Medulla oblongata (tissue), 1 donor: ENCODE data around the gene ALDH1A2.
"Not testable (repeated sequence)": the region's sequence is repeated elsewhere in the genome, so short reads cannot be mapped to it uniquely, and the experiment has no call there.

Experiments
- DNase-seq: peaks from one replicate; pipeline ENCODE4 v3.0.0-alpha.2; 2015; ENCODE audit errors: extremely low spot score

The ALDH1A2 gene

GRCh38 chr15:58042006-58042405 is 23.5 kb downstream of the ALDH1A2 start:
- DNase-seq = no peak

GRCh38 chr15:58040150-58040549 is 25.4 kb downstream of the ALDH1A2 start:
- no peak for DNase-seq

DNA sequence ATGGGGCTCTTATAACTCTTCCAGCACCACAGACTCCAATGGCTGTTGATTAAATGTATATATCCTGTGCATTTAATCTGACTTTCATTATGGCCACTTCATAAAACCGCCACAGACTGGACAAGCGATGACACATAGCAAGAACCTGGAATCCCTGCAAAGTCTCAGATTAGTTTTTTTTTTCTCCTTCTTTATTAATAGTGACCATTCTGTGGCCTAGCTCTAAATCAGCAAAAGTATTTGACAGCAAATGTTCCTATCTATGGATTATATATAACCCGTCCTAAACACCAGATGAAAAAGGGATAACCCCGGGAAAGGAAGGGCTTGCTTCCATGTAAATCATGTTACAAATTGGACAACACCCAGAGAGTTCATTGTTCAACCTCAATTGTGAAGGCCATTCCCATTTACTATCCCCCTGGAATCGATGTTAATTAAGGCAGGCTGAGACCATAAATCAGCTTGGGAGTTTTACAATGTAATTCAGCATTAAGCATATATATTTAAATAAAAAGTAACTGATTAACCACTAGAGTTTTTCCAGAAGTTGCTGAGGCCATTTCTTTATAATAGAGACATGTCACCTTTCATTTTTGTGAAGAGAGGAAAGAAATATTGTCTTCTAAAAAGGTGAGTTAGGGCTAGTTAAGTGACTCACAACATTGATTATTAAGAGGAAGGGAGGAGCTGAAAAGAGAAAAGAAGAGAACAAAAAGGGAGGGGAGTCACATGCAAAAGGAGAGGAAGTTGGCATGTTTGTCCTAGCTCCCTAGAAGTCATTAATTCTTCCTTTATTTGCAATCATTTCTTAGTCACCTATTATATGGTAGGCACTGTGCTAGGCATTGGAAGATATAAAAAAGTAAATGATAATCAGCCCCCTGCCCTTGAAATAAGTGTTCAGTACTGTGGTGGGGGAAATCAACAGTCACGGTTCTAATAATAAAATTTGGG is 26.2 kb downstream of the ALDH1A2 start:
- DNase-seq = no peak

- DNase-seq = no peak
Observed at GRCh38 chr15:58038426-58039078, 27.0 kb downstream of the ALDH1A2 start.

- DNase-seq = no peak
Observed at GRCh38 chr15:58037723-58038301, 27.7 kb downstream of the ALDH1A2 start.

GRCh38 chr15:58036579-58036978 is 28.9 kb downstream of the ALDH1A2 start:
- DNase-seq = no peak

DNA sequence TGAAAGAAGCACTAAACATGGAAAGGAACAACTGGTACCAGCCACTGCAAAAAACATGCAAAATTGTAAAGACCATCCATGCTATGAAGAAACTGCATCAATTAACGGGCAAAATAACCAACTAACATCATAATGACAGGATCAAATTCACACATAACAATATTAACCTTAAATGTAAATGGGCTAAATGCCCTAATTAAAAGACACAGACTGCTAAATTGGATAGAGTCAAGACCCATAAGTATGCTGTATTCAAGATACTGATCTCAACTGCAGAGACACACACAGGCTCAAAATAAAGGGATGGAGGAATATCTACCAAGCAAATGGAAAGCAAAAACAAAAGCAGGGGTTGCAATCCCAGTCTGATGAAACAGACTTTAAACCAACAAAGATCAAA is 37.1 kb downstream of the ALDH1A2 start:
- not testable (repeated sequence) for DNase-seq

- DNase-seq = no peak
Observed at GRCh38 chr15:58026552-58026951, 39.0 kb downstream of the ALDH1A2 start.

DNA sequence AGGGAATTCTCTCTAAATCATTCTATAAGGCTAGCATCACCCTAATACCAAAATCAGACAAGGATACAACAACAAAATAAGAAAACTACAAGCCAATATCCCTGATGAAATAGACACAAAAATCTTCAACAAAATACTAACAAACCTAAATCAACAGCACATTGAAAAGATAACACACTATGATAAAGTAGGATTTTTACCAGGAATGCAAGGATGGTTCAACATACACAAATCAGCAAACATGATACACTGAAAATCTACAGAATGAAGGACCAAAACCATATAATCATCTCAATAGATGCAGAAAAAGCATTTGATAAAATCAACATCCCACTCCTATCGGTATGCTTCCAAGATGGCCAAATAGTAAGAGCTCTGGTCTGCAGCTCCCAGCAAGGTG is 39.5 kb downstream of the ALDH1A2 start:
- no peak for DNase-seq

- no peak for DNase-seq
Observed at GRCh38 chr15:58021332-58022230, 43.9 kb downstream of the ALDH1A2 start.

DNA sequence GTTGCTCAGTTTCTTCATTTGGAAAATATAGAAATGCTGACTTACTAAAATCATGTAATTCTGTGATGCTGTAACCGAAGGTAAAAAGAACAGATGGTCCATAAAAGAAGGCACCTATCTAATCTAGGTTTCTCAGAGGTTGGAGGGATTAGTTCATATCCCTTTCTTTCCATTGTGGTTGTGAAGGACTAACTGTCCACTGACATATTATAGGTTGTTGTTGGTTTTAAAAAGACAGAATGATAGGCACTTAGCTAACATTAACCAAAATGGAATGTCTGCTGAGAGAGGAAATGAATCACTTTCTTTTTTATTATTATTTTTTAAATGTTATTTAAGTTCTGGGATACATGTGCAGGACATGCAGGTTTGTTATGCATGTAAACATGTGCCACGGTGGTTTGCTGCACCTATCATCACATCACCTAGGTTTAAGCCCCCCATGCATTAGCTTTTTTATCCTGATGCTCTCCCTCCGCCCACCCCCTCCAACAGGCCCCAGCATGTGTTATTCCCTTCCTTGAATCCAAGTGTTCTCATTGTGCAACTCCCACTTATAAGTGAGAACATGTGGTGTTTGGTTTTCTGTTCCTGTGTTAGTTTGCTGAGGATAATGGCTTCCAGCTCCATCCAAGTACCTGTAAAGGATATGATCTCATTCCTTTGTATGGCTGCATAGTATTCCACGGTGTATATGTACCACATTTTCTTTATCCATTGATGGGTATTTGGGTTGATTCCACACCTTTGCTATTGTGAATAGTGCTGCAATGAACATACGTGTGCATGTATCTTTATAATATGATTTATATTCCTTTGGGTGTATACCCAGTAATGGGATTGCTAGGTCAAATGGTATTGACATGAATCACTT is 45.8 kb downstream of the ALDH1A2 start:
- DNase-seq = no peak

DNA sequence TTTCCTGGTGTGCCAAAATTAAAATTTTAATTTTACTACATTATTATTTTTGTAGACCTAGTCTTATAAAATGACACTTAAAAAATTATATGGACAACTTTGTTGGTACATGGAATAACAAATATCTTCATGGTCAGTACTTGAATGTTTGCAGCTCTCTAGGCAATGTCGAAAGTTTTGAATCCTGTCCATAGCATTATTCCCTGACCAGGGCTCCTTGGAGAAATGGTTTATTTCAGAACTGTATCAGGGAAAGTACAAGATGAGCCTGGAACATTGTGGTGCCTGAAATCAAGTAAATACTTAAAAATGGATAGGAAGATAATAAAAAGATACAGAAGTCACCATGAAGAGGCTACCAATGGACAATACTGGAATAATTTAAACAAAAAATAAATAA is 47.6 kb downstream of the ALDH1A2 start:
- no peak for DNase-seq

DNA sequence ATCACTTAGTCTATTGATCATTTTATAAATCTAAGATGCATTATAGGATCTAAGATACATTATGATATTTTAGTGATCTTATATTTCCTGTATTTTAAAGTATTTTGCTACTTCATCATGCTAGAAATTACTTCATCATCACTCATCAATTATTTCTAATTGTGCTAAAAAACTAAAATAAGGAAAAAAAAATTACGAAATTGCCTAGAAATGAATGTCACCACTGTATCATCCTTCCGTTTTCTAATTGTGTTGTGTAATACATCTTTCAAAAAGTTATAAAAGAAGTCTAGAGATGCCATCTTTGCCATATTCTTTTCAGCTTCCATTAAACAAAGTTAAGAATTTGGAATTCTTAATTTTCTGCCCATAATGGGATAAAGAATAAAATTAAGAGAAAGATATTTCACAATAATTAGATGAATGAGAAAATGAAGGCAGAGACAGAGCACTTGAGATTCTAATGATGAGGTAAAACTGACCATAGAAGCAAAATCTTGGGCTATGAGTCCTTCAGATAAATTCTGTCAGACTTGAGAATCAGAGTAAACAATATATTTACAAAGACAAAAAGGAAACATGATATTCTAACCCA is 48.8 kb downstream of the ALDH1A2 start:
- no peak for DNase-seq

DNA sequence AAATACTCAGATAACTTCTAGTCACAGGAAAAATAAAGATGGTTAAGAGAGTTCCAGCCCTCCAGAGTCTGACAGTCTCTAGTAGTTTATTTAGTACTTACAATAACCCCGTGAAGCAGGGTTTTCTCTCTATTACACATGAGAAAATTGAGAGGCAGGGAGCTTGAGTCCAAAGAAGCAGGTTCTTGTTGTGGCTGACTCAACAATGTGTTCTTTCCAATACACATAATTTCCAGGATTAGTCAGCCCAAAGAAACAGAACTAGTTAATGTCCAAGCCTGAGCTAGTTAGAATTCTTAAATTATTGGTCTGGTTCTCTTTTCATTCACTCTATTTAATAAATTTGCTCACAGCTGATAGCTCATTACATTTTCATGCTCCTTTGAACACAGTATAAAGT is 49.9 kb downstream of the ALDH1A2 start:
- no peak for DNase-seq

GRCh38 chr15:58014470-58014869 is 51.0 kb downstream of the ALDH1A2 start:
- no peak for DNase-seq

GRCh38 chr15:58014040-58014439 is 51.5 kb downstream of the ALDH1A2 start:
- no peak for DNase-seq

DNA sequence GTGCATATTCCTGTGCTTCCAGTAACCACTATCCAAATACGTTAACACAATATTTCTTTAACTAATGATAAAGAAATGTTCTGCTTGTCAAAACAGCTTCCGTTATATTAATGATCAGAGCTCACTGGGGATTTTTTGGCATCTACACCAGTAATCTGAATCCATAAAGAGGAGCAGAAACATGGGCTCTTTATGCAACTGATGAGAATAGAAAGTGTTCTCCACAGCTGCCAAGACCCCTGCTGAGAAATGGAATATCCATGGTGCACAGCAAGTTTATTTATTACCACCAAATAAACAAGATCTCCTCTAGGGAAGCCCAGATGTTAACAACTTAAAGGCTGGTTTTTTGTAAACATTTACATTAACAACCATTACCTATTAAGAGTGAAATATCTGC is 54.5 kb downstream of the ALDH1A2 start:
- DNase-seq = no peak

DNA sequence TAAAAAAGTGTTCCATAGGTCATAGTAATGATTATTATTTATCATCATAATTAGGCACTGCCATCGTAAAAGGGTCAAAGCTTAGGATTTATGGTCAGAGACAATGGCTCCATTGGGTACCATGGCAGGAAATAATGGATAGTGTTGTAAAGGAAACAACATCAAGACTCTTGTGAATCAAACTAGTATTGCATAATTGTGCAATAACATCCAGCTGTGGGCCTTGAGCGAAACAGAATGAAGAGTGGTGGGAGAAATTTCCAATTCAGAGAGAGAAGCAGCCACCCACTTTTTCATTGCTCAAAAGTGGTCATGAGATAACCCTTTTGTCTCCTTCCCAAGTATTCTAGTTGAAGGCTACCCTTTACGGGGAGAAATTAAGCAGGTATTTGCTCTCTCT is 61.7 kb downstream of the ALDH1A2 start:
- DNase-seq = no peak

- DNase-seq = no peak
Observed at GRCh38 chr15:58002338-58003126, 63.0 kb downstream of the ALDH1A2 start.
